ENCODE measurements around the gene ARHGAP1. TPM values are rescaled to one million over a fixed set of nuclear protein-coding genes. Genes with fewer than 3 reads are reported as not detected.

Gene ARHGAP1
- total RNA-seq, 1 experiment from 2014 or later: 64.2 TPM

GRCh38 chr11:46736615-46737014 lies 36.2 kb upstream of the ARHGAP1 start:
- BruUV-seq (replicated peaks): no TSS peak
- ChIA-PET CTCF (no interaction called here), POLR2A (ENCODE audit: unreplicated experiment) (no interaction called here)
- TF ChIP-seq EZH2 (IDR thresholded peaks at IDR 0.05; ENCODE audit: low read depth): no peak
- TF ChIP-seq, protein P1, sequence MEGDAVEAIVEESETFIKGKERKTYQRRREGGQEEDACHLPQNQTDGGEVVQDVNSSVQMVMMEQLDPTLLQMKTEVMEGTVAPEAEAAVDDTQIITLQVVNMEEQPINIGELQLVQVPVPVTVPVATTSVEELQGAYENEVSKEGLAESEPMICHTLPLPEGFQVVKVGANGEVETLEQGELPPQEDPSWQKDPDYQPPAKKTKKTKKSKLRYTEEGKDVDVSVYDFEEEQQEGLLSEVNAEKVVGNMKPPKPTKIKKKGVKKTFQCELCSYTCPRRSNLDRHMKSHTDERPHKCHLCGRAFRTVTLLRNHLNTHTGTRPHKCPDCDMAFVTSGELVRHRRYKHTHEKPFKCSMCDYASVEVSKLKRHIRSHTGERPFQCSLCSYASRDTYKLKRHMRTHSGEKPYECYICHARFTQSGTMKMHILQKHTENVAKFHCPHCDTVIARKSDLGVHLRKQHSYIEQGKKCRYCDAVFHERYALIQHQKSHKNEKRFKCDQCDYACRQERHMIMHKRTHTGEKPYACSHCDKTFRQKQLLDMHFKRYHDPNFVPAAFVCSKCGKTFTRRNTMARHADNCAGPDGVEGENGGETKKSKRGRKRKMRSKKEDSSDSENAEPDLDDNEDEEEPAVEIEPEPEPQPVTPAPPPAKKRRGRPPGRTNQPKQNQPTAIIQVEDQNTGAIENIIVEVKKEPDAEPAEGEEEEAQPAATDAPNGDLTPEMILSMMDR (conservative IDR thresholded peaks at IDR 0.05): no peak
- Histone ChIP-seq H3K79me2 (ENCODE audit: low read depth) (no peaks in the 10 kb centered on the region), H2AFZ (no peak overlapping the region), H3K9me3 (ENCODE audit: insufficient read depth, low read depth) (no peaks in the 10 kb centered on the region), H3F3A (ENCODE audit: insufficient read depth, low read depth) (no peaks in the 10 kb centered on the region; the same call in 1 of the 2 replicates), H3K4me2 (no peak overlapping the region), H3K4me1 (replicated peaks; ENCODE audit: insufficient read depth) (no peaks in the 10 kb centered on the region), H3K27ac (no peak overlapping the region), H3K27me3 (ENCODE audit: insufficient read depth, low read depth) (no peaks in the 10 kb centered on the region), H3K4me3 (no peak overlapping the region), H4K20me1 (ENCODE audit: insufficient read depth) (no peaks in the 10 kb centered on the region), H3K36me3 (ENCODE audit: low read depth) (0 out of 2 replicates have a peak, but pooled peaks cover 2% of the 10 kb centered on the region), H3K9me2 (ENCODE audit: insufficient read depth) (no peaks in the 10 kb centered on the region)
- intact Hi-C loops (cut with micrococcal nuclease; ENCODE audit: unreplicated experiment): no loop called here
- no peak for DNase-seq

GRCh38 chr11:46736146-46736545 lies 35.7 kb upstream of the ARHGAP1 start:
- DNase-seq: no peak
- no peaks in the 10 kb centered on the region for H3K9me3 ChIP-seq (ENCODE audit: insufficient read depth, low read depth)
- no peaks in the 10 kb centered on the region for H3K9me2 ChIP-seq (ENCODE audit: insufficient read depth)
- no peaks in the 10 kb centered on the region for H3K36me3 ChIP-seq (ENCODE audit: low read depth)
- no peaks in the 10 kb centered on the region for H4K20me1 ChIP-seq (ENCODE audit: insufficient read depth)
- no peaks in the 10 kb centered on the region for H3K79me2 ChIP-seq (ENCODE audit: low read depth)
- H3K27me3 ChIP-seq (ENCODE audit: insufficient read depth, low read depth): no peaks in the 10 kb centered on the region
- no peak overlapping the region for H2AFZ ChIP-seq
- H3K4me1 ChIP-seq (replicated peaks; ENCODE audit: insufficient read depth): no peaks in the 10 kb centered on the region
- H3F3A ChIP-seq (ENCODE audit: insufficient read depth, low read depth): no peaks in the 10 kb centered on the region; the same call in 1 of the 2 replicates
- H3K27ac ChIP-seq: no peak overlapping the region
- ChIA-PET CTCF (no interaction called here), POLR2A (ENCODE audit: unreplicated experiment) (no interaction called here)
- intact Hi-C loops (cut with micrococcal nuclease; ENCODE audit: unreplicated experiment): no loop called here
- no peak overlapping the region for H3K4me3 ChIP-seq
- H3K4me2 ChIP-seq: no peak overlapping the region
- TF ChIP-seq, protein P1 (conservative IDR thresholded peaks at IDR 0.05): no peak
- TF ChIP-seq EZH2 (IDR thresholded peaks at IDR 0.05; ENCODE audit: low read depth): no peak
- BruUV-seq (replicated peaks): no TSS peak

- Histone ChIP-seq H3K4me1 (replicated peaks; ENCODE audit: insufficient read depth) (no peaks in the 10 kb centered on the region), H3K4me3 (no peak overlapping the region), H3K79me2 (ENCODE audit: low read depth) (no peaks in the 10 kb centered on the region), H3K4me2 (no peak overlapping the region), H4K20me1 (ENCODE audit: insufficient read depth) (no peaks in the 10 kb centered on the region), H2AFZ (no peak overlapping the region), H3F3A (ENCODE audit: insufficient read depth, low read depth) (no peaks in the 10 kb centered on the region; the same call in 1 of the 2 replicates), H3K9me3 (ENCODE audit: insufficient read depth, low read depth) (no peaks in the 10 kb centered on the region), H3K9me2 (ENCODE audit: insufficient read depth) (no peaks in the 10 kb centered on the region), H3K27me3 (ENCODE audit: insufficient read depth, low read depth) (no peaks in the 10 kb centered on the region), H3K36me3 (ENCODE audit: low read depth) (no peaks in the 10 kb centered on the region), H3K27ac (no peak overlapping the region)
- TF ChIP-seq EZH2 (IDR thresholded peaks at IDR 0.05; ENCODE audit: low read depth): no peak
- TF ChIP-seq, protein P1 (conservative IDR thresholded peaks at IDR 0.05): no peak
- no TSS peak for BruUV-seq (replicated peaks)
- DNase-seq: no peak
- intact Hi-C loops (cut with micrococcal nuclease; ENCODE audit: unreplicated experiment): no loop called here
- ChIA-PET POLR2A (ENCODE audit: unreplicated experiment) (no interaction called here), CTCF (no interaction called here)
Measured at GRCh38 chr11:46733234-46733633, 32.8 kb upstream of the ARHGAP1 start.
